Keratinocyte (primary cell): ENCODE data around the gene ZBTB40. TPM values are rescaled to one million over a fixed set of nuclear protein-coding genes. Genes with fewer than 3 reads are reported as not detected.

Experiments used
- DNase-seq: peaks from one replicate; pipeline ENCODE4 v3.0.0-alpha.2; 2011; ENCODE audit warnings: low read depth, missing footprints, low spot score
- FAIRE-seq: peaks from 2 replicates; lab custom pipeline; 2011; peaks lifted over from hg19 to GRCh38; lab: Jason Lieb, UNC
- H2AFZ ChIP-seq: 2 replicates; pipeline ENCODE4 v1.6.0; 2012; ENCODE audit warnings: low read length, control low read depth, inconsistent platforms; ENCODE audit not compliant: control insufficient read depth
- H3K27ac ChIP-seq: 2 replicates; pipeline ENCODE4 v1.5.1; 2011; ENCODE audit warnings: low read length; ENCODE audit not compliant: control insufficient read depth, insufficient read depth
- H3K27me3 ChIP-seq: 3 replicates; pipeline ENCODE4 v1.6.0; 2011; ENCODE audit warnings: low read length; ENCODE audit not compliant: control insufficient read depth, insufficient read depth; ENCODE audit errors: extremely low read depth
- H3K36me3 ChIP-seq, 2 experiments: 2 replicates in 1 of 2; 3 replicates in 1 of 2; pipeline ENCODE4 v1.5.1; 2011; ENCODE audit warnings: low read length in 2 of 2, mild to moderate bottlenecking in 1 of 2; ENCODE audit not compliant: control insufficient read depth in 2 of 2, insufficient read depth in 2 of 2; ENCODE audit errors: extremely low read depth in 1 of 2
- H3K4me1 ChIP-seq: 3 replicates; pipeline ENCODE4 v1.5.1; 2011; ENCODE audit warnings: low read length; ENCODE audit not compliant: control insufficient read depth, insufficient read depth; ENCODE audit errors: extremely low read depth
- H3K4me2 ChIP-seq: 3 replicates; pipeline ENCODE4 v1.6.0; 2011; ENCODE audit warnings: low read depth, low read length; ENCODE audit not compliant: control insufficient read depth, insufficient read depth; ENCODE audit errors: extremely low read depth
- H3K4me3 ChIP-seq, 3 experiments: fragments of 200-600 bp in 1 of 3; sonication (generic) in 1 of 3; 2 replicates in 2 of 3; 3 replicates in 1 of 3; pipeline ENCODE4 v1.5.1; 2011 to 2016; ENCODE audit warnings: low read length in 3 of 3, mild to moderate bottlenecking in 3 of 3, control low read depth in 2 of 3, inconsistent platforms in 1 of 3, low read depth in 1 of 3, mixed read lengths in 1 of 3, mixed run types in 1 of 3, moderate library complexity in 1 of 3; ENCODE audit not compliant: control insufficient read depth in 2 of 3, insufficient read depth in 2 of 3; ENCODE audit errors: extremely low read depth in 1 of 3
- H3K79me2 ChIP-seq: 2 replicates; pipeline ENCODE4 v1.6.0; 2012; ENCODE audit warnings: low read length; ENCODE audit not compliant: control insufficient read depth, insufficient read depth
- H3K9ac ChIP-seq: 3 replicates; pipeline ENCODE4 v1.6.0; 2011; ENCODE audit warnings: low read length; ENCODE audit not compliant: control insufficient read depth, insufficient read depth; ENCODE audit errors: extremely low read depth
- H3K9me1 ChIP-seq: 3 replicates; pipeline ENCODE4 v1.6.0; 2011; ENCODE audit warnings: low read length; ENCODE audit not compliant: control insufficient read depth, insufficient read depth; ENCODE audit errors: extremely low read depth
- H3K9me3 ChIP-seq: 2 replicates; pipeline ENCODE4 v1.5.1; 2012; ENCODE audit warnings: low read depth, low read length; ENCODE audit not compliant: control insufficient read depth
- H4K20me1 ChIP-seq: 3 replicates; pipeline ENCODE4 v1.6.0; 2011; ENCODE audit warnings: low read length; ENCODE audit not compliant: control insufficient read depth, insufficient read depth; ENCODE audit errors: extremely low read depth
- CTCF ChIP-seq, 3 experiments: IDR thresholded peaks in 1 of 3; conservative IDR thresholded peaks in 1 of 3; optimal IDR thresholded peaks in 1 of 3; 2 replicates in 2 of 3; 3 replicates in 1 of 3; pipeline versions ENCODE3 to v1.5.1; 2011; ENCODE audit warnings: low read length in 3 of 3, mild to moderate bottlenecking in 3 of 3, moderate library complexity in 2 of 3, control low read depth in 1 of 3, inconsistent platforms in 1 of 3; ENCODE audit not compliant: insufficient read depth in 2 of 3; ENCODE audit errors: extremely low read depth in 1 of 3
- EZH2 ChIP-seq: IDR thresholded peaks from one replicate; pipeline ENCODE4 v1.6.1; 2012; ENCODE audit warnings: inconsistent platforms, mild to moderate bottlenecking, low read length, moderate library complexity
- dilution Hi-C: fragments of 300-500 bp; cut with MboI; formaldehyde crosslinking; loops from one replicate; pipeline ENCODE4 v1.7.0; 2020; ENCODE audit warnings: low sequenced_read_pairs; ENCODE audit not compliant: extremely low pct_ligation_motif_present
- polyA plus RNA-seq, 5 experiments: library from polyadenylated mRNA; depleted of rRNA in 3 of 5; stranded (reverse) in 3 of 5; stranded (forward) in 1 of 5; unstranded in 1 of 5; fragments of >200 nt; gene quantifications; 1 replicate in 1 of 5; 2 replicates in 3 of 5; 3 replicates in 1 of 5; pipeline versions ENCODE4 v1.2.1 to v1.2.3, GENCODE V29; 2011 to 2012; ENCODE audit warnings: missing spikeins in 2 of 5, low read depth in 1 of 5, low replicate concordance in 1 of 5

ZBTB40 gene
- polyA plus RNA-seq, 1 donor (not counting 4 experiments of a cell fraction or from before 2014, with no cell fraction given), result 5.0 TPM

GRCh38 chr1:22527122-22527521, 75.5 kb downstream of the ZBTB40 start:
- no peaks in the 10 kb centered on the region for H3K9me1 ChIP-seq
- H3K79me2 ChIP-seq, result no peaks in the 10 kb centered on the region
- H3K27ac ChIP-seq, result no peak overlapping the region
- TF ChIP-seq CTCF (optimal IDR thresholded peaks at IDR 0.05 in 1 of 3, IDR thresholded peaks at IDR 0.05 in 1 of 3, conservative IDR thresholded peaks at IDR 0.05 in 1 of 3; ENCODE audit: extremely low read depth in 1 of 3, insufficient read depth in 2 of 3, low read length in 3 of 3) (no peak), EZH2 (no peak)
- no peak overlapping the region for H3K4me3 ChIP-seq
- no peak for DNase-seq
- H3K9me3 ChIP-seq, result no peaks in the 10 kb centered on the region
- FAIRE-seq, result no peak
- H4K20me1 ChIP-seq, result no peaks in the 10 kb centered on the region
- no peaks in the 10 kb centered on the region for H3K27me3 ChIP-seq
- H2AFZ ChIP-seq, result no peak overlapping the region
- no peaks in the 10 kb centered on the region for H3K4me1 ChIP-seq
- H3K36me3 ChIP-seq, result peaks cover 19 to 23% of the 10 kb centered on the region in 2 experiments
- no peak overlapping the region for H3K9ac ChIP-seq
- no peak overlapping the region for H3K4me2 ChIP-seq
- dilution Hi-C loops, result no loop called here

- FAIRE-seq (no peak), DNase-seq (no peak)
- Histone ChIP-seq H3K27ac (no peak overlapping the region), H2AFZ (no peak overlapping the region), H4K20me1 (no peaks in the 10 kb centered on the region), H3K79me2 (no peaks in the 10 kb centered on the region), H3K4me3 (no peak overlapping the region), H3K9me1 (no peaks in the 10 kb centered on the region), H3K9me3 (no peaks in the 10 kb centered on the region), H3K27me3 (no peaks in the 10 kb centered on the region), H3K4me1 (no peaks in the 10 kb centered on the region), H3K4me2 (no peak overlapping the region), H3K36me3 (peaks cover 16 to 22% of the 10 kb centered on the region in 2 experiments), H3K9ac (no peak overlapping the region)
- dilution Hi-C loops, result no loop called here
- TF ChIP-seq CTCF (optimal IDR thresholded peaks at IDR 0.05 in 1 of 3, IDR thresholded peaks at IDR 0.05 in 1 of 3, conservative IDR thresholded peaks at IDR 0.05 in 1 of 3; ENCODE audit: extremely low read depth in 1 of 3, insufficient read depth in 2 of 3, low read length in 3 of 3) (peak in 1 of 3 experiments; percentile 22), EZH2 (no peak)
Measured at GRCh38 chr1:22527555-22528296, 76.1 kb downstream of the ZBTB40 start.
